ENCODE results near the gene RPS27. TPM values are rescaled to one million over a fixed set of nuclear protein-coding genes. Genes with fewer than 3 reads are reported as not detected.
A peak's percentile ranks its signal among the peaks of the same experiment; 100 is the strongest.

RPS27 gene
- total and polyA plus RNA-seq, 2 donors (not counting 1 experiment from before 2014, with no cell fraction given), result 4,812 to 15,978 TPM

- ChIA-PET POLR2A (interaction anchor here (1.6 to 9.2 kb wide), 2 partner anchors 12 to 15 kb away, joined by 3 to 115 read pairs; partner anchors contain the start of gene DENND4B), CTCF (interaction anchor here (0.9 to 5.6 kb wide), 2 partner anchors 14 to 170 kb away, joined by 3 to 47 read pairs; partner anchors contain the start of gene DENND4B)
- peaks cover 33% of the 10 kb centered on the region for H4K20me1 ChIP-seq (ENCODE audit: control insufficient read depth, insufficient read depth, low read length, poor library complexity, severe bottlenecking)
- intact Hi-C loops (cut with micrococcal nuclease), result no loop called here
- Mint-ChIP-seq H3K4me1 (peaks cover 63% of the 10 kb centered on the region), H3K27me3 (no peaks in the 10 kb centered on the region), H3K9me3 (ENCODE audit: insufficient read depth) (no peaks in the 10 kb centered on the region), H3K27ac (peak overlapping the region; percentile 97), H3K4me3 (no peak overlapping the region)
- no peak overlapping the region for H3K4me2 ChIP-seq (replicated peaks; ENCODE audit: low read depth, low read length, poor library complexity, severe bottlenecking)
- H3K79me2 ChIP-seq (ENCODE audit: control insufficient read depth, insufficient read depth, low read length), result peaks cover 71% of the 10 kb centered on the region
- H2AFZ ChIP-seq (ENCODE audit: insufficient read depth, low read depth, low read length, poor library complexity, severe bottlenecking), result no peak overlapping the region
- H3K27me3 ChIP-seq (replicated peaks in 1 of 4; ENCODE audit: control extremely low read depth in 1 of 4, control insufficient read depth in 3 of 4, insufficient read depth in 4 of 4, low read length in 3 of 4), result no peaks in the 10 kb centered on the region
- peaks cover 48 to 55% of the 10 kb centered on the region in 2 donors for H3K4me1 ChIP-seq (ENCODE audit: control insufficient read depth in 2 of 2, insufficient read depth in 2 of 2, low read length in 2 of 2)
- WGBS (ENCODE audit: insufficient coverage), result 96% methylated on average over 10 of the region's 11 CpGs
- DNase-seq (no peak), ATAC-seq (ENCODE audit: low read depth) (no peak)
- no peak overlapping the region for H3K4me3 ChIP-seq (ENCODE audit: control extremely low read depth in 1 of 5, extremely low read depth in 1 of 5, insufficient read depth in 1 of 5, low read depth in 2 of 5, low read length in 4 of 5)
- TF ChIP-seq CTCF (IDR thresholded peaks at IDR 0.05), result no peak
- no peak for TF ChIP-seq EZH2 (IDR thresholded peaks at IDR 0.05; ENCODE audit: borderline replicate concordance, insufficient read depth, low read depth, low read length, poor library complexity, severe bottlenecking)
- no peak overlapping the region for H3K27ac ChIP-seq (ENCODE audit: low read length in 2 of 2)
- H3K9ac ChIP-seq (ENCODE audit: low read length), result no peak overlapping the region
- no peaks in the 10 kb centered on the region for H3K9me3 ChIP-seq (ENCODE audit: control extremely low read depth in 1 of 3, control insufficient read depth in 2 of 3, insufficient read depth in 1 of 3, low read length in 2 of 3)
- peaks cover 0 to 12% of the 10 kb centered on the region in 2 experiments for H3K36me3 ChIP-seq (replicated peaks in 1 of 2; ENCODE audit: control extremely low read depth in 1 of 2, control insufficient read depth in 1 of 2, extremely low read depth in 1 of 2, insufficient read depth in 2 of 2, low read length in 1 of 2)
These were observed 30.4 kb upstream of the RPS27 start for GRCh38 chr1:153960206-153960605.

- Histone ChIP-seq H3K27ac (ENCODE audit: low read length in 2 of 2) (peak overlapping the region in 1 of 2 donors; percentile 95), H3K4me3 (ENCODE audit: control extremely low read depth in 1 of 5, extremely low read depth in 1 of 5, insufficient read depth in 1 of 5, low read depth in 2 of 5, low read length in 4 of 5) (no peak overlapping the region), H3K9me3 (ENCODE audit: control extremely low read depth in 1 of 3, control insufficient read depth in 2 of 3, insufficient read depth in 1 of 3, low read length in 2 of 3) (no peaks in the 10 kb centered on the region), H3K79me2 (ENCODE audit: control insufficient read depth, insufficient read depth, low read length) (peaks cover 71% of the 10 kb centered on the region), H3K9ac (ENCODE audit: low read length) (no peak overlapping the region), H3K4me2 (replicated peaks; ENCODE audit: low read depth, low read length, poor library complexity, severe bottlenecking) (peak overlapping the region; percentile 85), H4K20me1 (ENCODE audit: control insufficient read depth, insufficient read depth, low read length, poor library complexity, severe bottlenecking) (peaks cover 20% of the 10 kb centered on the region), H2AFZ (ENCODE audit: insufficient read depth, low read depth, low read length, poor library complexity, severe bottlenecking) (no peak overlapping the region), H3K4me1 (ENCODE audit: control insufficient read depth in 2 of 2, insufficient read depth in 2 of 2, low read length in 2 of 2) (peaks cover 50 to 55% of the 10 kb centered on the region in 2 donors), H3K27me3 (replicated peaks in 1 of 4; ENCODE audit: control extremely low read depth in 1 of 4, control insufficient read depth in 3 of 4, insufficient read depth in 4 of 4, low read length in 3 of 4) (no peaks in the 10 kb centered on the region), H3K36me3 (replicated peaks in 1 of 2; ENCODE audit: control extremely low read depth in 1 of 2, control insufficient read depth in 1 of 2, extremely low read depth in 1 of 2, insufficient read depth in 2 of 2, low read length in 1 of 2) (peaks cover 0 to 12% of the 10 kb centered on the region in 2 experiments)
- H3K4me3 Mint-ChIP-seq, result peak overlapping the region; percentile 83
- 100% methylated on average over 2 of the region's 4 CpGs for WGBS (ENCODE audit: insufficient coverage)
- intact Hi-C loops (cut with micrococcal nuclease), result no loop called here
- ATAC-seq (ENCODE audit: low read depth), result no peak
- no peaks in the 10 kb centered on the region for H3K27me3 Mint-ChIP-seq
- ChIA-PET POLR2A (interaction anchor here (0.9 to 9.2 kb wide), 3 partner anchors 16 to 210 kb away, joined by 3 to 115 read pairs (median 11); partner anchors contain the start of genes DENND4B and RAB13), CTCF (interaction anchor here (0.9 to 7.5 kb wide), 2 partner anchors 16 to 171 kb away, joined by 3 to 65 read pairs; partner anchors contain the start of gene DENND4B)
- no peak for DNase-seq
- H3K27ac Mint-ChIP-seq, result peak overlapping the region; percentile 85
- peaks cover 63% of the 10 kb centered on the region for H3K4me1 Mint-ChIP-seq
- no peaks in the 10 kb centered on the region for H3K9me3 Mint-ChIP-seq (ENCODE audit: insufficient read depth)
- TF ChIP-seq EZH2 (IDR thresholded peaks at IDR 0.05; ENCODE audit: borderline replicate concordance, insufficient read depth, low read depth, low read length, poor library complexity, severe bottlenecking) (no peak), CTCF (IDR thresholded peaks at IDR 0.05) (no peak)
These were observed 29.1 kb upstream of the RPS27 start for GRCh38 chr1:153961421-153961820.
